ENCODE data around the gene TRERF1.

The TRERF1 gene

DNA sequence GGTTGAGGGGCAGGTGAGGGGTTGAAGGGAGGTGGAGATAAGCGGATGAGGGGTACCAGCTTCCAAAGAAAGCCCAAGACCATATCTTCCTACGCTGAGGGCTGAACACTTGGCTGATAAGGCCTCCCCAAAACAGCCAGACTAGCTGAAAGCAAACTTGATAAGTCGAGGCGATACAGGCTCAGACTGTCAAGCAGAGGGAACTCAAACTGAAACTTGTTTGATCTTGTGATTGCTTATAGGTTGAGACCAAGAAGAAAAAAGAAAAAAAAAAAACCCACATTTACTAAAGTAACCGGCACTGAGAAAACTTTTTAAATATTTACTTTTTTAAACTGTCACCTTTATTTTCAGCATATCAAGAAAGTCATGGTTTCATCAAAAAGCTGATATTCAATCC, 73.6 kb downstream of the TRERF1 start:
- Histone ChIP-seq H3K9me2 (replicated peaks; ENCODE audit: insufficient read depth, low read length) (no peaks in the 10 kb centered on the region), H3K27me3 (ENCODE audit: low read length) (no peaks in the 10 kb centered on the region), H4K20me1 (ENCODE audit: low read depth, low read length) (no peaks in the 10 kb centered on the region), H2AFZ (ENCODE audit: low read depth, low read length, severe bottlenecking) (no peak overlapping the region), H3K36me3 (ENCODE audit: low read length) (no peaks in the 10 kb centered on the region), H3K79me2 (ENCODE audit: insufficient read depth, low read length) (no peaks in the 10 kb centered on the region), H3K9me3 (ENCODE audit: insufficient read depth, low read length) (no peaks in the 10 kb centered on the region), H3K27ac (ENCODE audit: low read depth, low read length) (no peak overlapping the region), H3F3A (ENCODE audit: insufficient read depth) (no peaks in the 10 kb centered on the region), H3K4me2 (ENCODE audit: low read depth, low read length, poor library complexity, severe bottlenecking) (no peak overlapping the region), H3K4me3 (ENCODE audit: insufficient read depth, low read length, poor library complexity, severe bottlenecking) (no peak overlapping the region), H3K9ac (ENCODE audit: low read length) (no peak overlapping the region)
- TF ChIP-seq EZH2phosphoT487 (conservative IDR thresholded peaks at IDR 0.05; ENCODE audit: low read length): no peak
- TF ChIP-seq, protein P1, sequence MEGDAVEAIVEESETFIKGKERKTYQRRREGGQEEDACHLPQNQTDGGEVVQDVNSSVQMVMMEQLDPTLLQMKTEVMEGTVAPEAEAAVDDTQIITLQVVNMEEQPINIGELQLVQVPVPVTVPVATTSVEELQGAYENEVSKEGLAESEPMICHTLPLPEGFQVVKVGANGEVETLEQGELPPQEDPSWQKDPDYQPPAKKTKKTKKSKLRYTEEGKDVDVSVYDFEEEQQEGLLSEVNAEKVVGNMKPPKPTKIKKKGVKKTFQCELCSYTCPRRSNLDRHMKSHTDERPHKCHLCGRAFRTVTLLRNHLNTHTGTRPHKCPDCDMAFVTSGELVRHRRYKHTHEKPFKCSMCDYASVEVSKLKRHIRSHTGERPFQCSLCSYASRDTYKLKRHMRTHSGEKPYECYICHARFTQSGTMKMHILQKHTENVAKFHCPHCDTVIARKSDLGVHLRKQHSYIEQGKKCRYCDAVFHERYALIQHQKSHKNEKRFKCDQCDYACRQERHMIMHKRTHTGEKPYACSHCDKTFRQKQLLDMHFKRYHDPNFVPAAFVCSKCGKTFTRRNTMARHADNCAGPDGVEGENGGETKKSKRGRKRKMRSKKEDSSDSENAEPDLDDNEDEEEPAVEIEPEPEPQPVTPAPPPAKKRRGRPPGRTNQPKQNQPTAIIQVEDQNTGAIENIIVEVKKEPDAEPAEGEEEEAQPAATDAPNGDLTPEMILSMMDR (IDR thresholded peaks at IDR 0.05; ENCODE audit: insufficient read depth, low read length, poor library complexity, severe bottlenecking): no peak

DNA sequence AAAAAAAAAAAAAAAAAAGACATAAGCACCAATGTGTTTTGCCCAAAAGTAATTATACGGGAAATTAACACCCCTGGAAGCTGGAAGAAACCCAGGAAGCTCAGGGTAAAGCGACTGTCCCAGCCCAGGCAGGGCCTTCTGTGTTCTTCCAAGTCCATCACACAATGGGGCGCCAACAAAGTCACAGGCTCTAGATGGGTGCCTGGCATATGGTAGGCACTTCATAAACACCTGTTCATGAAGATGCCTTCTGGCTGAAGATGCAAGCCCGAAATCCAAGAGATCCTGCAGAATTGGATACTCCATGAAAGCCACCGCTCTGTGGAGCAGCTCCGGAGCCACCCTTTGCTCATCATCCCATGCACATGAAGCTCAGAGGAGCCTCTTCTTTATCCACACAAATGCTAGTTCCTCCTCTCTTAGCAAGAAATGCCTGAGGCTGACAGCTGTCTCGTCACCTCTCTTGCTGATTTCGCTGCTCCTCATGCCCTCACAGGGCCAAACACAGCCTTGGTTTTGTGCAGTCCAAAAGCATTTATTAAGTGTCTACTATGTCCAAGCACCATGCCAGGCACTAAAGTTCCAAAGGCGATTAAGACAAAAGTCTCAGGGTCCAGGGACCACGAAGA, 76.6 kb downstream of the TRERF1 start:
- H3K9me3 ChIP-seq (ENCODE audit: insufficient read depth, low read length): no peaks in the 10 kb centered on the region
- no peak overlapping the region for H3K4me3 ChIP-seq (ENCODE audit: insufficient read depth, low read length, poor library complexity, severe bottlenecking)
- no peaks in the 10 kb centered on the region for H3F3A ChIP-seq (ENCODE audit: insufficient read depth)
- TF ChIP-seq, protein P1 (IDR thresholded peaks at IDR 0.05; ENCODE audit: insufficient read depth, low read length, poor library complexity, severe bottlenecking): no peak
- TF ChIP-seq EZH2phosphoT487 (conservative IDR thresholded peaks at IDR 0.05; ENCODE audit: low read length): no peak
- H4K20me1 ChIP-seq (ENCODE audit: low read depth, low read length): no peaks in the 10 kb centered on the region
- H3K27me3 ChIP-seq (ENCODE audit: low read length): no peaks in the 10 kb centered on the region
- no peaks in the 10 kb centered on the region for H3K36me3 ChIP-seq (ENCODE audit: low read length)
- no peak overlapping the region for H2AFZ ChIP-seq (ENCODE audit: low read depth, low read length, severe bottlenecking)
- H3K9ac ChIP-seq (ENCODE audit: low read length): no peak overlapping the region
- no peak overlapping the region for H3K4me2 ChIP-seq (ENCODE audit: low read depth, low read length, poor library complexity, severe bottlenecking)
- H3K9me2 ChIP-seq (replicated peaks; ENCODE audit: insufficient read depth, low read length): no peaks in the 10 kb centered on the region
- H3K79me2 ChIP-seq (ENCODE audit: insufficient read depth, low read length): no peaks in the 10 kb centered on the region
- no peak overlapping the region for H3K27ac ChIP-seq (ENCODE audit: low read depth, low read length)

DNA sequence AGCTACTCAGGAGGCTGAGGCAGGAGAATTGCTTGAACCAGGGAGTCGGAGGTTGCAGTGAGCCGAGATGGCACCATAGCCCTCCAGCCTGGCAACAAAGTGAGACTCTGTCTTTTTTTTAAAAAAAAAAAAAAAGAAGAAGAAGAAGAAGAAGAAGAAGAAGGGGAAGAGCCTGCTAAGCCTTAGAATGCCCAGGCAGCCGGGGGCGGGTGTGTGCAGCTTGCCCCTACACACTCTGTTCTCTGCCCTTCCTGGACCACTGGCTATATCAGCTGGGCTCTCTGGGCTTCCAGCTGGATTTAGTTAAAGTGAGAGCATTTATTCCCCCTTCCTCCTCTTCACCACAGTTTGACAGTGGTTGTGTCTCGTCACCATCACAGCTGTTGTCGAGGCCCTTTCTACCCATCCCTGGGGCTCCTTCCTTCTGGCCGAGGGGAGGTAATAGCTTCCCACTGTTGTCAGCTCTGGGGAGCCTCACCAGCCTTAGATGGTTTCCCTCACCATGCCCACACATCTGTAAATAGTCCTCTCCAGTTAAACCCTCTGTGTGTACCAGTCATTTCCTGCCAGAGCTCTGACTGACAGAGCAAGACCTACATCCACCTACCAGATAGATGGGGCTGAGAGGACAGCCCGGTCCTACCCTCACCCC, 77.6 kb downstream of the TRERF1 start:
- Histone ChIP-seq H3K79me2 (ENCODE audit: insufficient read depth, low read length) (no peaks in the 10 kb centered on the region), H3K4me2 (ENCODE audit: low read depth, low read length, poor library complexity, severe bottlenecking) (no peak overlapping the region), H3K9me3 (ENCODE audit: insufficient read depth, low read length) (no peaks in the 10 kb centered on the region), H3K27me3 (ENCODE audit: low read length) (no peaks in the 10 kb centered on the region), H3K9ac (ENCODE audit: low read length) (no peak overlapping the region), H3K36me3 (ENCODE audit: low read length) (no peaks in the 10 kb centered on the region), H3K4me3 (ENCODE audit: insufficient read depth, low read length, poor library complexity, severe bottlenecking) (no peak overlapping the region), H3K27ac (ENCODE audit: low read depth, low read length) (no peak overlapping the region), H2AFZ (ENCODE audit: low read depth, low read length, severe bottlenecking) (no peak overlapping the region), H3F3A (ENCODE audit: insufficient read depth) (no peaks in the 10 kb centered on the region), H3K9me2 (replicated peaks; ENCODE audit: insufficient read depth, low read length) (no peaks in the 10 kb centered on the region), H4K20me1 (ENCODE audit: low read depth, low read length) (no peaks in the 10 kb centered on the region)
- TF ChIP-seq, protein P1 (IDR thresholded peaks at IDR 0.05; ENCODE audit: insufficient read depth, low read length, poor library complexity, severe bottlenecking): no peak
- TF ChIP-seq EZH2phosphoT487 (conservative IDR thresholded peaks at IDR 0.05; ENCODE audit: low read length): no peak
